ENCODE data around the gene GPR176. TPM values are rescaled to one million over a fixed set of nuclear protein-coding genes. Genes with fewer than 3 reads are reported as not detected.
"Not testable (repeated sequence)": the region's sequence is repeated elsewhere in the genome, so short reads cannot be mapped to it uniquely, and the experiment has no call there.

The GPR176 gene
- total RNA-seq, 4 donors from 2014 or later: 1.7 to 8.4 (median 5.4) TPM

- H3K4me1 ChIP-seq: no peaks in the 10 kb centered on the region
- TF ChIP-seq CTCF (IDR thresholded peaks at IDR 0.05): no peak
- TF ChIP-seq POLR2AphosphoS5 (IDR thresholded peaks at IDR 0.05): no peak
- TF ChIP-seq EP300 (IDR thresholded peaks at IDR 0.05): no peak
- TF ChIP-seq POLR2A (IDR thresholded peaks at IDR 0.05; ENCODE audit: low read depth): no peak
- intact Hi-C loops (cut with DNase I): no loop called here
Observed at GRCh38 chr15:39819533-39819932, 100.5 kb downstream of the GPR176 start.

DNA sequence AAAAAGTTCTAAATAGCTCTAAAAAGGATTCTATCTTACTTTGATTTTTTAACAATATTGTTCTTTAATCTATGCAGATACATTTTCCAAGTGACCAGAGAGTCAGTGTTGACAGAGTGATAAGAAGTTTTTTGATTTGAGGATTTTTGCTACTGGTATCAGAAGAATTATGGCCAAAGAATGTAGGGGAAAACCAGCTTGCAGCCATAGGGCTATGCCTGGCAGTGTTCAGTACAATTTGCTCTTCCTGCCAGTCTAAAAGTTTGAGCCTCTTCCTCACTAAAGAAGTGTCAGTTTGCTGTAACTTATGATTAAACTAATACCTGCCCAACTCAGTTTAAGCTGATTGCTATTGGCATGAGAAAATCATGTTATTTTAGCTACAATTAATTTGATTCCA lies 102.2 kb downstream of the GPR176 start:
- Histone ChIP-seq H3K9me3 (no peaks in the 10 kb centered on the region), H3K27me3 (no peaks in the 10 kb centered on the region), H3K27ac (replicated peaks in 1 of 4) (no peak overlapping the region), H3K36me3 (no peaks in the 10 kb centered on the region), H3K4me3 (no peak overlapping the region), H3K4me1 (no peaks in the 10 kb centered on the region)
- intact Hi-C loops (cut with DNase I): no loop called here
- DNase-seq (ENCODE audit: extremely low spot score): no peak
- no peak for TF ChIP-seq EP300 (IDR thresholded peaks at IDR 0.05)
- TF ChIP-seq POLR2A (IDR thresholded peaks at IDR 0.05; ENCODE audit: low read depth): no peak
- TF ChIP-seq POLR2AphosphoS5 (IDR thresholded peaks at IDR 0.05): no peak
- TF ChIP-seq CTCF (IDR thresholded peaks at IDR 0.05): no peak

More at GRCh38 chr15:39819533-39819932, 100.5 kb downstream of the GPR176 start:
- no peaks in the 10 kb centered on the region for H3K27me3 ChIP-seq
- H3K9me3 ChIP-seq: no peaks in the 10 kb centered on the region
- H3K4me3 ChIP-seq: no peak overlapping the region
- WGBS: 86% methylated on average over 3 of the region's 3 CpGs
- H3K27ac ChIP-seq (replicated peaks in 1 of 4): no peak overlapping the region
- H3K36me3 ChIP-seq: no peaks in the 10 kb centered on the region
- no peak for DNase-seq (ENCODE audit: extremely low spot score)

- no peak for DNase-seq (ENCODE audit: extremely low spot score)
- Histone ChIP-seq H3K27me3 (no peaks in the 10 kb centered on the region), H3K4me1 (no peaks in the 10 kb centered on the region), H3K36me3 (no peaks in the 10 kb centered on the region), H3K27ac (replicated peaks in 1 of 4) (no peak overlapping the region), H3K9me3 (no peaks in the 10 kb centered on the region), H3K4me3 (no peak overlapping the region)
- TF ChIP-seq POLR2AphosphoS5 (IDR thresholded peaks at IDR 0.05) (no peak), CTCF (IDR thresholded peaks at IDR 0.05) (no peak), EP300 (IDR thresholded peaks at IDR 0.05) (no peak), POLR2A (IDR thresholded peaks at IDR 0.05; ENCODE audit: low read depth) (no peak)
- intact Hi-C loops (cut with DNase I): no loop called here
- 94% methylated on average over 1 of the region's 1 CpG for WGBS
Observed at GRCh38 chr15:39814489-39814888, 105.6 kb downstream of the GPR176 start.

DNA sequence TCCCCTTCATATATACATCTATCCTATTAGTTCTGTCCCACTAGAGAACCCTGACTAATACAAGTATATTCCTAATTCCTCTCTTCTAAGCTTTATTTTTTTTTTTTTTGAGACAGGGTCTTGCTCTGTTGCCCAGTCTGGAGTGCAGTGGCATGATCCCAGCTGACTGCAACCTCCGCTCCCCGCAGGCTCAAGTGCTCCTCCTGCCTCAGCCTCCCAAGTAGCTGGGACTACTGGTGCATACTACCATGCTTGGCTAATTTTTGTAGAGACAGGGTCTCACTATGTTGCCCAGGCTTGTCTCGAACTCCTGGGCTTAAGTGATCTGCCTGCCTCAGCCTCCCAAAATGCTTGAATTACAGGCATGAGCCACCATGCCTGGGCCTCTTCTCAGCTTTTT lies 107.4 kb downstream of the GPR176 start:
- DNase-seq (ENCODE audit: extremely low spot score); H3K9me3 ChIP-seq; H3K27ac ChIP-seq (replicated peaks in 1 of 4); intact Hi-C loops (cut with DNase I); H3K4me1 ChIP-seq; H3K27me3 ChIP-seq; H3K36me3 ChIP-seq; H3K4me3 ChIP-seq: not testable (repeated sequence)
- WGBS: 92% methylated on average over 3 of the region's 3 CpGs

DNA sequence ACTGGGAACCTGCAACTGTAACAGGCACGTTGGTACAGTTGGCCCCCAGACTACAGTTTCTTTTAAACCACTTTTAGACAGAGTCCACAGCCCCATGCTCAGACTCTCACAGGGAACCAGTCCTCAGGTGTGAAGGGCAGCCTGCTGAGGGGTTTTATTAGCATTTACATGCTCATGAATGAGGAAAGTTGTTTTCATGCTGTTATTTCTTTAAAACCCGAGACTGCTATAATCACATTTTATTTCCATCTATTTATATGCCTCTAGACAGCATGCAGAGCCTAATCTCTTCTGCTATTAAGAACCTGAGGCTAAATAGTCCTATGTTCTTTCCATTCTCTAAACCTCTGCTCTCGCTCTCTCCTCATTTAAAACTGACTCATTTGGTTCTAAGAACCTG lies 111.2 kb downstream of the GPR176 start:
- no peak for DNase-seq (ENCODE audit: extremely low spot score)
- H3K4me3 ChIP-seq: no peak overlapping the region
- no peaks in the 10 kb centered on the region for H3K4me1 ChIP-seq
- WGBS: 69% methylated on average over 3 of the region's 3 CpGs
- TF ChIP-seq POLR2A (IDR thresholded peaks at IDR 0.05; ENCODE audit: low read depth) (no peak), POLR2AphosphoS5 (IDR thresholded peaks at IDR 0.05) (no peak), CTCF (IDR thresholded peaks at IDR 0.05) (no peak), EP300 (IDR thresholded peaks at IDR 0.05) (no peak)
- intact Hi-C loops (cut with DNase I): no loop called here
- no peaks in the 10 kb centered on the region for H3K9me3 ChIP-seq
- no peaks in the 10 kb centered on the region for H3K27me3 ChIP-seq
- H3K36me3 ChIP-seq: no peaks in the 10 kb centered on the region
- H3K27ac ChIP-seq (replicated peaks in 1 of 4): no peak overlapping the region
